NCI-H226 (cell line): Measurements from ENCODE around the gene SHROOM2.
A peak's percentile ranks its signal among the peaks of the same experiment; 100 is the strongest.
"Not testable (repeated sequence)": the region's sequence is repeated elsewhere in the genome, so short reads cannot be mapped to it uniquely, and the experiment has no call there.

Source experiments
- DNase-seq: peaks from one replicate; pipeline ENCODE4 v3.0.0-alpha.2; 2015

Gene SHROOM2

GRCh38 chrX:9832811-9833210 lies 46.6 kb downstream of the SHROOM2 start:
- no peak for DNase-seq

GRCh38 chrX:9835585-9836210 lies 49.5 kb downstream of the SHROOM2 start:
- DNase-seq: no peak

GRCh38 chrX:9842541-9842940 lies 56.3 kb downstream of the SHROOM2 start:
- DNase-seq: no peak

DNA sequence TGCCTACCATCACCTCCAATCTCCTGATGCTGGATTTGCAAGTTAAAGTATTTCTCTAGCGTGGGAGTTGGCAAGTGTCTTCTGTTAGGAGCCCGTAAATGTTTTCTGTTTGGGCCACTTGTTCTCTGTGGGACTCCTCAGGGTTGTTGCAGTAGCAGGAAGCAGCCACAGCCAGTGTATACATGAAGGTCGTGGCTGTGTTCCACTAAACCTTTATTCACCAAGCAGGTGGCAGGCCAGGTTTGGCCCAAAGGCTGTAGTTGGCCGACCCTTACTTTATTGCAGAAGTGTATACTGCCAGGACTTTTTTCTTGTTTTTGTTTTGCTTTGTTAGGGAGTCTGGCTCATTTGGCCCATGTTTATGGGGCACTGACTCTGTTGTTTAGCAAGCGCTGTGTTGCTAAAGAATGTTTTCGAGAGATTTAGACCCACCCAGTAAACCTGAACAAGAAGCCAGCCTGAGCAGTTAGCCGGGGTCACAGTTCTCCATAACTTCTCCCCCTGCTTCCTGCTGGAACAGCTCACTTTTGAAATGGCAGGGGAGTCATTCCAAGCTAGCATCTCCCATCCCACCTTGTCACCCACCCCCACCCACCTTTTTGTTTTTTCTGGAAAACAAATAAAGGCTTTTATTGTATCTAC lies 58.8 kb downstream of the SHROOM2 start:
- no peak for DNase-seq

- DNase-seq: no peak
These were observed 59.3 kb downstream of the SHROOM2 start for GRCh38 chrX:9845578-9845952.

- no peak for DNase-seq
These were observed 60.4 kb downstream of the SHROOM2 start for GRCh38 chrX:9846631-9847030.

DNA sequence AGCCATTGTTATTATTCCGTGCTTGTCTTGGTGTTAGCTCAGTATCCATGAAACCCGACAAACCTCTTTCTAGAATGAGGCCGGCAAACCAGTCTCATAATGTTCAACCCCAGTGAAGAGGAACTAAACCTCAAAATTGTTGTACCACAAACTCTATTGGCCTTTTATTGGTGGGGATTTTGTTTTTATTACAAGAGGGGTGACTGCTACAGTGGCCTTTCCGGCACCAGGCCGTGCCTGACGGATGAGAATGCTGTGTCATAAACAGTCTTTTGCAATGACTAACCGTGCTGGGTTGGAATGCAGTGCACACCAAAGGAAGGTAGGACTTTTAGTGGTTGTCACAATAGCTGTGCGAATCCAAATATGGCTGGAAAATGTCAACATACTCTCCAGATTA lies 60.8 kb downstream of the SHROOM2 start:
- DNase-seq: peak; percentile 54

DNA sequence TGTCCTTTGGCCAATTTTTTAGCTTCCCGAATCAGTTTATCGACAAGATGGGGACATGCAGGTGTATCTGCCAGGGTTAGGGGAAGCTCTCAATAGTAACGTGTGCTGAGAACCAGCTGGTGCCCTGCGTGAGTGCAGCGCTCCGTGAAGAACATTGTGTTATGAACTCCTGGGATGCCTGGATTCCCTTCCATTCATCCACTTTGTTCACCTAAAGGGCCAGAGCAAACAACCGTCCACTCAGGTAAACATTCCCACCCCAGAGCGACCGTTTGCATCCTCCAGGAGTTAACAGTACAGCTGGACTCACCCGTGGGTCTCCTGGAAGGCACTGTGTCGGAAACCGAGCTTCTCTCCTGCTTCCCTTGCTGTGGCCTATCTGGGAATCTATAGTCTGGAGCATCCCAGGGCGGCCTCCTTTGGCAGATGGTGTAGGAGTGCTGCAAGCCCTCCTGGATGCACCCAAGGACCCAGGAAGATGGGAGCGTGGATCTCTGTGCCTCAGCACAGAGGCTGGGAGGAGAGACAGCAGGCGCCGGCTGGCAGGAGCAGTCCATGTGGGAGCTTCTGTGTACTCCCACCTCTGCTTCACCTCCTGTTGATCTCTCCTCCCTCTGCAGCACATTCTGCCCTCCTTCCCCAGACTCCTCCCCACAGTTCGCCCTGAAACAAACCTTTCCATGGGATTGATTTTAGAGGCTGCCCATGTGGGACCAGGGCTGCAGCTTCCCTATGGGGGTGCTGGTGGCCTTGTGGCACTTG lies 62.7 kb downstream of the SHROOM2 start:
- DNase-seq: no peak

DNA sequence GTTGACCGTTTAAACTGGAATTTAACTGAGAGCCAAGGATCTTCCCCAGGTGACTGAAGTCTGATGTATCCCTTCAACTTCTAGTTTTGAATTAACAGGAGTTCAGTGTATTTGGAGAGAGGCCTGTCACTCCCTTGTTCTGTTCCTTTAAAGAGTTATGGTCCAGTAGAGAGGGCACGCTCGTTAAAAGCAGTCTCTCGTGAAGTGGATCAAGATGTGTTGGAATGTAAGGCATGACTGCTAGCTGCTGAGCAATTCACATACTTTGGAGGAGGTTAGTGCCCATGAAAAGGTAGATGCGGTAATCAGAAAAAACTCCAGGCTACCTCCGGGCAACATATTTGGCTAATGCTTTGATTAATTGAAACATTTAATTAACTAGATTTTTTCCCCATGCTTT lies 65.7 kb downstream of the SHROOM2 start:
- DNase-seq: no peak

GRCh38 chrX:9853307-9853706 lies 67.1 kb downstream of the SHROOM2 start:
- no peak for DNase-seq

GRCh38 chrX:9855561-9856283 lies 69.5 kb downstream of the SHROOM2 start:
- no peak for DNase-seq

- no peak for DNase-seq
These were observed 70.4 kb downstream of the SHROOM2 start for GRCh38 chrX:9856588-9856987.

- DNase-seq: no peak
These were observed 71.6 kb downstream of the SHROOM2 start for GRCh38 chrX:9857575-9858474.

GRCh38 chrX:9858684-9859083 lies 72.5 kb downstream of the SHROOM2 start:
- not testable (repeated sequence) for DNase-seq

- DNase-seq: no peak
These were observed 73.7 kb downstream of the SHROOM2 start for GRCh38 chrX:9859711-9860555.

DNA sequence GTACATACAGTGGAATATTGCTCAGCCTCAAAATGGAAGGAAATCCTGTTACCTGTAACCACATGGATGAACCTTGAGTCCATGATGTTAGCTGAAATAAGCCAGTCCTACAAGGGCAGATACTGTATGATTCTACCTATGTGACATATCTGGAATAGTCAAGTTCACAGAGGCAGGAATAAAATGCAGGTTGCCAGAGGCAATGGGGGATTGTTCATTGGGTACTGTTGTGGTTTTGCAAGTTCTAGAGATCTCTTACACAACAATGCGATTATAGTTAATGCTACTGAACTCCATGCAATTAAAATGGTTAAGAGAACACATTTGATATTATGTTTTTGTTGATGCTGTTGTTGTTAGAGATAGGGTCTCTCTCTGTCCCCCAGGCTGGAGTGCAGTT lies 74.6 kb downstream of the SHROOM2 start:
- DNase-seq: no peak

GRCh38 chrX:9861711-9862110 lies 75.5 kb downstream of the SHROOM2 start:
- DNase-seq: no peak

DNA sequence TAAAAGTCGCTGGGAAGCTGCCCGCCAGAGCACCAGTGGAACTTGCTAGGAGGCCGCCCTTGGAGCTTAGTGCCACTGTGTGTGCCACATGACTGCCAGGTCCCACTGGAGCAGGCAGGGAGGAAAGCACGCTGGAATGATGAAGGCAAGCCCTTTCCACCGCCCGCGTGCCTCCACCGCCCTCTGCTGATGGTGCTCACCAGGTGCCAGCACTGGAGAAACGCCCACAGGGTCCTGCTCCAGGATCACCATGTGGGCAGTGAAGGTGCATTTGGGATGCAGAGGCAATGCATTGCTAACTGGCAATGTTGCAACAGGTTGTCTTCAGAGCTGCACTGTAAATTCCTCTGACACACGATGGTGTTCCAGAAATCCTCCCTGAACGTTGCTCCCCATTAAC lies 76.3 kb downstream of the SHROOM2 start:
- DNase-seq: no peak

DNA sequence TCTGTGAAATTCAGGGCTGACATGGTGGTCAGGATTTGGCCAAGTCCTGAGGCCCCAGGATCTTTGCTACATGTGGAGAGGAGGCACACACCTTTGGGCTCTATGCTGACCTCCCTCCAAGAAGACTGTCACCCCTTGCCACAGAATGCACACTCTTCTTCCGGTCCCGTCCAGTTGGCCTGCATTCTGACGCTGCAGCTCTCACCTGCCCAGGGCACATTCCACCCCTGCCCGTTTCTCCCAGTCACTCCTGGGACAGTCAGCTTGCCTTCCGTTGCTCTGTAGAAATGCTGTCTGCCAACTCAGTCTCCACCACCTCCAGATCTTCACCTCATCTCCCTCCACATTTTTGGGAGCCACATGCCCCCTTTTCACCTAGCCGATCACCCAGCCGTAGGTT lies 76.7 kb downstream of the SHROOM2 start:
- DNase-seq: no peak

DNA sequence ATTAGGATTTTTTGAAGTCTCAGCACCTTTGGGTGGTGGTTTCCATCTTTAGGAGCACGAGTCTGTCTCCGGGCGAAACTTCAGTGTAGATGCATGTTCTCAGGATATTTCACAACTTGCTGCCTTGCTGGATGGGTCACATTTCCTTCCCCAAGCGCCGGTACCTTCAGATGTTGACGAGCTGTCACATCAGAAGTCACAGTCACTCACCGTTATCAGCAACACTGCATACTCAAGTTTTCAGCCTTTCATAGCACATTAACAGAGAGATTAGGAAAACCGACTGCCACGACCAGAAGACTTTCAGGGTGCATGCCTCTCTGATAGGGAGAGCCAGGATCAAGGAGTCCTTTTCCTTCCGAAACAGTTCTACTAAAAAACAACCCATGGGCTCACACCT lies 77.8 kb downstream of the SHROOM2 start:
- no peak for DNase-seq

GRCh38 chrX:9865804-9866472 lies 79.7 kb downstream of the SHROOM2 start:
- peak; percentile 79 for DNase-seq
